CD4-positive, CD25-positive, alpha-beta regulatory T cell (primary cell): ENCODE results near the gene CGREF1. TPM values are rescaled to one million over a fixed set of nuclear protein-coding genes. Genes with fewer than 3 reads are reported as not detected.

Experiments used
- ATAC-seq, 2 donors: fragments of 150-1000 bp; cut with Tn5 transposase; one replicate each; pipeline ENCODE4 v1.10.0; 2021; ENCODE audit warnings: low read depth in 2 of 2, moderate number of reproducible peaks in 2 of 2, moderate library complexity in 1 of 2
- DNase-seq, 3 donors: peaks; one replicate each; pipeline versions ENCODE4 v3.0.0 to v3.0.0-alpha.2; 2012 to 2022; ENCODE audit warnings: mixed read lengths in 1 of 3
- H3K27ac ChIP-seq: one replicate; pipeline ENCODE4 v1.7.0; 2013; ENCODE audit warnings: mild to moderate bottlenecking, low read length; ENCODE audit not compliant: insufficient read depth, poor library complexity, severe bottlenecking
- H3K27me3 ChIP-seq: one replicate; pipeline ENCODE4 v1.7.0; 2013; ENCODE audit warnings: low read length; ENCODE audit not compliant: control insufficient read depth, insufficient read depth
- H3K36me3 ChIP-seq: one replicate; pipeline ENCODE4 v1.7.0; 2013; ENCODE audit warnings: mild to moderate bottlenecking, low read length, moderate library complexity; ENCODE audit not compliant: control insufficient read depth, insufficient read depth
- H3K4me1 ChIP-seq: 2 replicates; pipeline ENCODE4 v1.7.0; 2013; ENCODE audit warnings: mild to moderate bottlenecking, low read length; ENCODE audit not compliant: insufficient read depth, control insufficient read depth, poor library complexity, severe bottlenecking
- H3K4me3 ChIP-seq: one replicate; pipeline ENCODE4 v1.7.0; 2013; ENCODE audit warnings: low read depth, mild to moderate bottlenecking, low read length, moderate library complexity
- H3K9me3 ChIP-seq, 2 experiments: 1 replicate in 1 of 2; 2 replicates in 1 of 2; pipeline ENCODE4 v1.7.0; 2013; ENCODE audit warnings: low read length in 2 of 2, mild to moderate bottlenecking in 1 of 2, moderate library complexity in 1 of 2; ENCODE audit not compliant: control insufficient read depth in 2 of 2
- H3K27ac Mint-ChIP-seq, 3 donors: one replicate each; pipeline ENCODE4 v1.8.0; 2020 to 2022; ENCODE audit warnings: mild to moderate bottlenecking in 3 of 3, mixed read lengths in 3 of 3, moderate library complexity in 2 of 3
- H3K27me3 Mint-ChIP-seq: one replicate; pipeline ENCODE4 v1.8.0; 2022; ENCODE audit warnings: mild to moderate bottlenecking, mixed read lengths
- H3K36me3 Mint-ChIP-seq: one replicate; pipeline ENCODE4 v1.8.0; 2020; ENCODE audit warnings: mixed read lengths
- H3K4me1 Mint-ChIP-seq, 4 donors: one replicate each; pipeline ENCODE4 v1.8.0; 2020 to 2022; ENCODE audit warnings: mixed read lengths in 4 of 4, mild to moderate bottlenecking in 1 of 4
- H3K4me3 Mint-ChIP-seq, 4 donors: one replicate each; pipeline ENCODE4 v1.8.0; 2020 to 2022; ENCODE audit warnings: mild to moderate bottlenecking in 4 of 4, mixed read lengths in 4 of 4, moderate library complexity in 3 of 4
- H3K9me3 Mint-ChIP-seq, 7 donors: one replicate each; pipeline ENCODE4 v1.8.0; 2020 to 2022; ENCODE audit warnings: mixed read lengths in 7 of 7, mild to moderate bottlenecking in 3 of 7, moderate library complexity in 2 of 7
- polyA plus RNA-seq, 4 donors: library from polyadenylated mRNA; unstranded; fragments of 300-500 nt; fragmentation: Illumina TruSeq; gene quantifications; one replicate each; pipeline ENCODE4 v1.2.3, GENCODE V29; 2021
- total RNA-seq: library from RNA; stranded (reverse); gene quantifications from one replicate; pipeline ENCODE4 v1.2.3, GENCODE V29; 2022

CGREF1 gene
- total and polyA plus RNA-seq, 5 donors from 2014 or later, result 0.20 TPM; not detected in 4

DNA sequence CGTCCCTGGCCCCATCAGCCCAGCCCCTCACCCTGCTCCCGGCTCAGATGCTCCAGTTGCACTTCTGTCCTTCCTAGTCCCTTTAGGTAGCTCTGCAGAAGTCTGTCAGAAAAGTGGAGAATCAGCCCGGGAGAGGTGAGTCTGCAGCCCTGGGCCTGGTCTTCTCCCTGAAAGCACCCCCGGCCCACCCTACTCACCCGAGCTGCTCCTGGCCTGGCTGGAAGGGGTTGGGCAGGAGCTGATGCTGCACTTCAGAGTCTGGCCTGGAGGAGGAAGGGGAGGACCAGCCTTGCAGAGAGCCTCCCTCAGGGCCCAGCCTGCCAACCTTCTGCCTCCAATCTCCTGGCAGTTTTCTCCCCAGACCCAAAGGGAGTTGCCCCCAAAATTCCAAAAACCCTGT lies 16.6 kb downstream of the CGREF1 start:
- H3K27ac Mint-ChIP-seq, result no peak overlapping the region
- ATAC-seq, result no peak

DNA sequence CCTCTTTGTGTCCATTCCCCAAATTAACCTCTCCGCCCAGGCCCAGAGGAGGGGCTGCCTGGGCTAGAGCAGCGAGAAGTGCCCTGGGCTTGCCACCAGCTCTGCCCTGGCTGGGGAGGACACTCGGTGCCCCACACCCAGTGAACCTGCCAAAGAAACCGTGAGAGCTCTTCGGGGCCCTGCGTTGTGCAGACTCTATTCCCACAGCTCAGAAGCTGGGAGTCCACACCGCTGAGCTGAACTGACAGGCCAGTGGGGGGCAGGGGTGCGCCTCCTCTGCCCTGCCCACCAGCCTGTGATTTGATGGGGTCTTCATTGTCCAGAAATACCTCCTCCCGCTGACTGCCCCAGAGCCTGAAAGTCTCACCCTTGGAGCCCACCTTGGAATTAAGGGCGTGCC lies 18.9 kb downstream of the CGREF1 start:
- H3K4me3 Mint-ChIP-seq, result no peak overlapping the region
- H3K27me3 ChIP-seq, result no peaks in the 10 kb centered on the region
- ATAC-seq, result no peak
- H3K9me3 Mint-ChIP-seq, result peaks cover 0 to 2% (median 0%) of the 10 kb centered on the region in 7 donors
- no peaks in the 10 kb centered on the region for H3K27me3 Mint-ChIP-seq
- peaks cover 6% of the 10 kb centered on the region for H3K4me1 ChIP-seq
- H3K36me3 ChIP-seq, result no peaks in the 10 kb centered on the region
- peaks cover 0 to 19% (median 9%) of the 10 kb centered on the region in 4 donors for H3K4me1 Mint-ChIP-seq
- H3K4me3 ChIP-seq, result no peak overlapping the region
- DNase-seq, result no peak
- peaks cover 5% of the 10 kb centered on the region for H3K36me3 Mint-ChIP-seq
- no peaks in the 10 kb centered on the region for H3K9me3 ChIP-seq
- no peak overlapping the region for H3K27ac ChIP-seq
- no peak overlapping the region for H3K27ac Mint-ChIP-seq

More for the DNA sequence above, 16.6 kb downstream of the CGREF1 start:
- no peak for DNase-seq
- peaks cover 5% of the 10 kb centered on the region for H3K36me3 Mint-ChIP-seq
- Histone ChIP-seq H3K27ac (no peak overlapping the region), H3K27me3 (no peaks in the 10 kb centered on the region), H3K4me3 (no peak overlapping the region), H3K9me3 (no peaks in the 10 kb centered on the region), H3K36me3 (no peaks in the 10 kb centered on the region), H3K4me1 (no peaks in the 10 kb centered on the region)
- H3K4me1 Mint-ChIP-seq, result peaks cover 0 to 5% (median under 1%) of the 10 kb centered on the region in 4 donors
- peaks cover 8% of the 10 kb centered on the region for H3K27me3 Mint-ChIP-seq
- peaks cover 0 to 2% (median 0%) of the 10 kb centered on the region in 7 donors for H3K9me3 Mint-ChIP-seq
- H3K4me3 Mint-ChIP-seq, result no peak overlapping the region

DNA sequence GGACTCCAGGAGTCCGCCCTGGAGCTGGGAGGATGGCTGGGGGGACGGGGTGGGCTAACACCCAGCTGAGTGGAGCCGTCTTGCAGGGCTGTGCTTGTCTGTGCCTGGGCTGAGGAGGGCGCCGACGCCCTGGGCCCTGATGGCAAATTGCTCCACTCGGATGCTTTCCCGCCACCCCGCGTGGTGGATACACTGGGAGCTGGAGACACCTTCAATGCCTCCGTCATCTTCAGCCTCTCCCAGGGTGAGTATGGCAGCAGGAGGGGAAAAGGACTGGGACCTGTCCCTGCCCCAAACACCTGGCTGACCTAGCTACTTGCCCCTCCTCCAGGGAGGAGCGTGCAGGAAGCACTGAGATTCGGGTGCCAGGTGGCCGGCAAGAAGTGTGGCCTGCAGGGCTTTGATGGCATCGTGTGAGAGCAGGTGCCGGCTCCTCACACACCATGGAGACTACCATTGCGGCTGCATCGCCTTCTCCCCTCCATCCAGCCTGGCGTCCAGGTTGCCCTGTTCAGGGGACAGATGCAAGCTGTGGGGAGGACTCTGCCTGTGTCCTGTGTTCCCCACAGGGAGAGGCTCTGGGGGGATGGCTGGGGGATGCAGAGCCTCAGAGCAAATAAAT lies 19.5 kb downstream of the CGREF1 start:
- Histone ChIP-seq H3K27me3 (no peaks in the 10 kb centered on the region), H3K9me3 (no peaks in the 10 kb centered on the region), H3K27ac (no peak overlapping the region), H3K4me3 (no peak overlapping the region), H3K36me3 (no peaks in the 10 kb centered on the region), H3K4me1 (peaks cover 6% of the 10 kb centered on the region)
- no peak for DNase-seq
- no peak for ATAC-seq
- Mint-ChIP-seq H3K4me1 (peaks cover 0 to 19% (median 9%) of the 10 kb centered on the region in 4 donors), H3K27ac (no peak overlapping the region), H3K27me3 (no peaks in the 10 kb centered on the region), H3K9me3 (peaks cover 0 to under 1% (median 0%) of the 10 kb centered on the region in 7 donors), H3K4me3 (no peak overlapping the region), H3K36me3 (peaks cover 5% of the 10 kb centered on the region)

DNA sequence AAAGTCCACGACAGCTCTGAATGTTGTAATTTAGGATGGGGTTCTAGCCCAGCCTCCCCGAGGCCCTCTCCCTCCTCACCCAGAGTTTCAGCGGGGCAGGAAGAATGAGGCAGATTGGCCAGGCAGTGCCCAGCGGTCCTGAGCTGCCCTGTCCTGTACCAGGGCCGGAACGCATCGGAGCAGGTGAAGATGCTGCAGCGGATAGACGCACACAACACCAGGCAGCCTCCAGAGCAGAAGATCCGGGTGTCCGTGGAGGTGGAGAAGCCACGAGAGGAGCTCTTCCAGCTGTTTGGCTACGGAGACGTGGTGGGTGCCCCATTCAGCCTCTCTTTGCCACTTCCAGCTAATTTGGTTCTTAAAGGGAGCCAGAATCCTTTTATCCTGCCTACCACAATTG lies 21.6 kb downstream of the CGREF1 start:
- H3K4me3 ChIP-seq, result no peak overlapping the region
- no peak overlapping the region for H3K27ac ChIP-seq
- Mint-ChIP-seq H3K4me3 (no peak overlapping the region), H3K27ac (no peak overlapping the region), H3K9me3 (no peaks in the 10 kb centered on the region), H3K27me3 (no peaks in the 10 kb centered on the region), H3K36me3 (peaks cover 5% of the 10 kb centered on the region), H3K4me1 (peaks cover 0 to 19% (median 9%) of the 10 kb centered on the region in 4 donors)
- no peak for ATAC-seq
- H3K4me1 ChIP-seq, result peaks cover 6% of the 10 kb centered on the region
- no peak for DNase-seq
- no peaks in the 10 kb centered on the region for H3K36me3 ChIP-seq
- H3K27me3 ChIP-seq, result no peaks in the 10 kb centered on the region
- no peaks in the 10 kb centered on the region for H3K9me3 ChIP-seq

GRCh38 chr2:27096748-27097297 lies 22.1 kb downstream of the CGREF1 start:
- no peaks in the 10 kb centered on the region for H3K9me3 Mint-ChIP-seq
- no peak overlapping the region for H3K4me3 ChIP-seq
- H3K36me3 Mint-ChIP-seq, result peaks cover 5% of the 10 kb centered on the region
- H3K36me3 ChIP-seq, result no peaks in the 10 kb centered on the region
- peaks cover 6% of the 10 kb centered on the region for H3K4me1 ChIP-seq
- ATAC-seq (no peak), DNase-seq (no peak)
- no peak overlapping the region for H3K27ac Mint-ChIP-seq
- no peaks in the 10 kb centered on the region for H3K9me3 ChIP-seq
- no peaks in the 10 kb centered on the region for H3K27me3 ChIP-seq
- H3K4me1 Mint-ChIP-seq, result peaks cover 0 to 19% (median 9%) of the 10 kb centered on the region in 4 donors
- H3K27me3 Mint-ChIP-seq, result no peaks in the 10 kb centered on the region
- H3K4me3 Mint-ChIP-seq, result peak overlapping the region in 1 of 4 donors; percentile 59
- no peak overlapping the region for H3K27ac ChIP-seq

GRCh38 chr2:27095745-27096651 lies 22.9 kb downstream of the CGREF1 start:
- H3K4me3 Mint-ChIP-seq, result peak overlapping the region in 2 of 4 donors; percentile 24 to 26
- Histone ChIP-seq H3K4me1 (peaks cover 6% of the 10 kb centered on the region), H3K9me3 (no peaks in the 10 kb centered on the region), H3K36me3 (no peaks in the 10 kb centered on the region), H3K27me3 (no peaks in the 10 kb centered on the region), H3K27ac (no peak overlapping the region), H3K4me3 (no peak overlapping the region)
- DNase-seq (peak; percentile 22 to 65 (median 31)), ATAC-seq (peak; percentile 48 to 57)
- H3K4me1 Mint-ChIP-seq, result peaks cover 0 to 19% (median 9%) of the 10 kb centered on the region in 4 donors
- H3K36me3 Mint-ChIP-seq, result peaks cover 5% of the 10 kb centered on the region
- no peaks in the 10 kb centered on the region for H3K9me3 Mint-ChIP-seq
- H3K27me3 Mint-ChIP-seq, result no peaks in the 10 kb centered on the region
- peak overlapping the region in 1 of 3 donors; percentile 20 for H3K27ac Mint-ChIP-seq

GRCh38 chr2:27095427-27095744 lies 23.5 kb downstream of the CGREF1 start:
- ATAC-seq (no peak), DNase-seq (no peak)
- peaks cover 6% of the 10 kb centered on the region for H3K4me1 ChIP-seq
- no peak overlapping the region for H3K27ac ChIP-seq
- H3K4me1 Mint-ChIP-seq, result peaks cover 0 to 19% (median 9%) of the 10 kb centered on the region in 4 donors
- no peaks in the 10 kb centered on the region for H3K9me3 Mint-ChIP-seq
- no peaks in the 10 kb centered on the region for H3K9me3 ChIP-seq
- peaks cover 5% of the 10 kb centered on the region for H3K36me3 Mint-ChIP-seq
- no peaks in the 10 kb centered on the region for H3K27me3 ChIP-seq
- peak overlapping the region in 1 of 4 donors; percentile 26 for H3K4me3 Mint-ChIP-seq
- no peak overlapping the region for H3K27ac Mint-ChIP-seq
- H3K27me3 Mint-ChIP-seq, result no peaks in the 10 kb centered on the region
- no peaks in the 10 kb centered on the region for H3K36me3 ChIP-seq
- H3K4me3 ChIP-seq, result no peak overlapping the region
